GM13977 (cell line): ENCODE data around the gene SCN1A.

Experiments
- DNase-seq: peaks from one replicate; pipeline ENCODE4 v3.0.0; 2012; ENCODE audit warnings: low spot score
- in situ Hi-C: fragments of 300-500 bp; cut with MboI; formaldehyde crosslinking; loops from one replicate; pipeline ENCODE4 v1.12.0; 2022; ENCODE audit warnings: low sequenced_read_pairs, low pct_unique_long_range_greater_than_20kb, mixed read lengths, inconsistent platforms; ENCODE audit not compliant: unreplicated experiment
- TF ChIP-seq, protein P1 (sequence below): IDR thresholded peaks from 2 replicates; pipeline ENCODE4 v1.5.1; 2012; ENCODE audit warnings: mild to moderate bottlenecking, control low read depth; ENCODE audit not compliant: insufficient read depth; ENCODE audit errors: extremely low read depth, missing control alignments

Gene SCN1A

DNA sequence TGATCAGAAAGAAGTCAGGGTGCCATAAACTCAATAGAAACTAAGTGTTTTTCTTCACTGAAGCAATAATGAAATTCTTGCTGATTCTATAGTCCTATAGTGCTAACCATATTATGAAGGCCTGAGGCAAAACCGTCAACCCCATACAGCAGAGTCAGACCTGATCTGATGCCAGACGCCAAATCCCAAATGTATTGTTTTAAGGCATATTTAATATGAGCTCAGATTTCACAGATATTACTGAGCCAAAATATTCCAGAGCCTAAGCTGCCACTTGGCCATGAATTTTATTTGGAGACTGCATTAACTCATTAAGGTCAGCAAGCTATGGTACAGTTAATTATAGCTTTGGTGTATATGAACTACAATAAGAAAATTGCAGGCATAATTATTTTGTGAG, 53.4 kb downstream of the SCN1A start:
- TF ChIP-seq, protein P1, sequence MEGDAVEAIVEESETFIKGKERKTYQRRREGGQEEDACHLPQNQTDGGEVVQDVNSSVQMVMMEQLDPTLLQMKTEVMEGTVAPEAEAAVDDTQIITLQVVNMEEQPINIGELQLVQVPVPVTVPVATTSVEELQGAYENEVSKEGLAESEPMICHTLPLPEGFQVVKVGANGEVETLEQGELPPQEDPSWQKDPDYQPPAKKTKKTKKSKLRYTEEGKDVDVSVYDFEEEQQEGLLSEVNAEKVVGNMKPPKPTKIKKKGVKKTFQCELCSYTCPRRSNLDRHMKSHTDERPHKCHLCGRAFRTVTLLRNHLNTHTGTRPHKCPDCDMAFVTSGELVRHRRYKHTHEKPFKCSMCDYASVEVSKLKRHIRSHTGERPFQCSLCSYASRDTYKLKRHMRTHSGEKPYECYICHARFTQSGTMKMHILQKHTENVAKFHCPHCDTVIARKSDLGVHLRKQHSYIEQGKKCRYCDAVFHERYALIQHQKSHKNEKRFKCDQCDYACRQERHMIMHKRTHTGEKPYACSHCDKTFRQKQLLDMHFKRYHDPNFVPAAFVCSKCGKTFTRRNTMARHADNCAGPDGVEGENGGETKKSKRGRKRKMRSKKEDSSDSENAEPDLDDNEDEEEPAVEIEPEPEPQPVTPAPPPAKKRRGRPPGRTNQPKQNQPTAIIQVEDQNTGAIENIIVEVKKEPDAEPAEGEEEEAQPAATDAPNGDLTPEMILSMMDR: no peak
- in situ Hi-C loops: no loop called here
- no peak for DNase-seq

DNA sequence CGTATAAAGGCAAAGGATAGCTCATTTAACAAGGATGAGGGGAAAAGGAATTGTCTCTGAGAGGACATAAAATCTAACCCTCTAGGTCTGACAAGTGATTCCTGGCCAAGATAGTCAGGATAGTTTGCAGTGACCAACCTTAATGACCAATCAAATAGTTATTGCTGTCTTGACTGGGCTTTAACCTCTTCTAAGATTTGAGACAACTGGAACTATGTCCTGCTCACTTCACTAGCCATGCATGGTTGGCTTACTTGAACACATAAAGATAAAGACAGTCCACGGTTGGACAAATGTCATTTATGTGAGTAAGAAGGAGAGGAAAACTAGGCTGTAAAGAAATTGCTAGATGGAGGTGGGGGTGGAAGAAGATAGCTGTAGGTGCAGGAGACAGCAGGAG, 53.8 kb downstream of the SCN1A start:
- TF ChIP-seq, protein P1: no peak
- in situ Hi-C loops: no loop called here
- DNase-seq: no peak

DNA sequence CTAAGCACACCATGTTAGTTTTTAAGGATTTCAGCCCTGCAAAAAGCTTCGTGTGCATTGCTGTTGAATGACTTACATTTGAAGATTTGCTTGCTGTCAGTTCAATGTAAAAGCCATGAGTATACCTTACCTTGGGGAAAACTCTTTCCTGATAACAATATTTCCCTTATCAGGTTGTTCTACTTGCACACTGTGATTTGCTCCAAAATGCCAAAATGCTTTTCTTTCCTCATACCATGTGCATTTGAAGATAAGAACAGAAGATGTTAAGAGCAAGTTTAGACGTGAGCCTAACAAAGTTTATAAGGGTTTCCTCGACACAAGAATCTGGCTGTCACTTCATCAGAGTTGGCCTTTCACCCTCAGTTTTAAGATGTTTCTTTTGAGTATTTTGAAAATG, 57.6 kb downstream of the SCN1A start:
- DNase-seq: no peak
- TF ChIP-seq, protein P1: no peak
- in situ Hi-C loops: no loop called here

DNA sequence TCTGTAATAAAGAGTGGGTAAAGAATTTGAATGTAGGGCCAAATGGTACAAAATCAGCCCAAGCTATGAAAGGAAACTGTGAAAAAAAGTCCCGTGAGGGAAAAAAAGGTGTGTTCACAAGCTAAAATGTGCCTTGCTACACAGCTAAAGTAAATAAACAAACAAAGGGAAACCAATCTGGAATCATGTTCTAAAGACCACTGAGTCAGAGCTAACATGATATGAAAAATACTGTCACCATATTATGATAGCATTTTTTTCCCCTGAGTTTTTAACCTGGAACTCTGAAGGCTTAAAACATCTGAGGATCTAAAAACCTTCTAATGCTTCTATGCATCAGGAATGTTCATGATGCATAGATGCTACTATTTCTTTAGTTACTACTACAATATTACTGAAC, 58.8 kb downstream of the SCN1A start:
- TF ChIP-seq, protein P1: no peak
- in situ Hi-C loops: no loop called here
- no peak for DNase-seq

DNA sequence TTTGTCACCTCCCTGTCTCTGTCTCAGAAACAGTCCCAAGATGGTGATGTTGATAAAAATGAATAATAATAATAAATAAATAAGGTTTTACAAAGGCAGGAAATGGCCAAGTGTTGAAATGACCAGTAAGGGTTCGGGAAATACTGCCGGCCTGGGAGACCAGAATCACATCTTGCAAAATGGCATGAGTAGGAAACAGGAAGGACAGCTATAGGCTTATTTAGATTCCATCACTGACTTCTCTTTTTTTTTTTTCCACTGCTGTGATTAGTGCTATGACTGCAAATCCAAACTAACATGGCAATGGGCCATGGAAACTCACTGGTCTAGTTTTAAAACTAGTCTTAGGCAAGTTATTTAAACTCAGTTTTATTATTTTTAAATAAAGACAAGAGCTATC, 60.6 kb downstream of the SCN1A start:
- DNase-seq: no peak
- in situ Hi-C loops: no loop called here
- TF ChIP-seq, protein P1: no peak

DNA sequence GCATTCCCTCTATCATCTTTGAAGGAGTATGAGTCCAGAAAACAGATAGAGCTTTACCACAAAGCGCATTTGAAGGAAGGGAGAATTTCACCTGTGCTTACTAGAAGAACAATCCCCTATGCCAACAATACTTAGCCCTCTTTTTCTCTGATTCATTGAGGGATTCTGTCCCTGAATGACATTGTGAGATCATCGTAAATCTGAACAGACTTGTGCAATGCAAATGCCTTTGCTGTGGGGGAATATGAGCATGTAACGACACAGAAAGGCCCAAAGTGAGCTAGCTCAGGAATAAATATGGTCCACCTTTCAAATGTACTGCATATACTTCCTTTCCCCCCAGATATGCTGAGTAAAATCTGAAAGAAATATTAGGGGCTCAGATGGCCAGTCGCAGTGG, 67.6 kb downstream of the SCN1A start:
- TF ChIP-seq, protein P1: no peak
- in situ Hi-C loops: no loop called here
- DNase-seq: no peak
